CD14-positive monocyte (primary cell): ENCODE results near the gene RNF181. TPM values are rescaled to one million over a fixed set of nuclear protein-coding genes. Genes with fewer than 3 reads are reported as not detected.
A peak's percentile ranks its signal among the peaks of the same experiment; 100 is the strongest.
"Not testable (repeated sequence)": the region's sequence is repeated elsewhere in the genome, so short reads cannot be mapped to it uniquely, and the experiment has no call there.

Experiments used
- DNase-seq, 3 donors: peaks; one replicate each; pipeline ENCODE4 v3.0.0-alpha.2; 2011 to 2022
- H2AFZ ChIP-seq: 2 replicates; pipeline ENCODE4 v1.6.0; 2012; ENCODE audit warnings: mild to moderate bottlenecking, low read depth, low read length, inconsistent platforms; ENCODE audit not compliant: insufficient read depth, poor library complexity, severe bottlenecking
- H3K27ac ChIP-seq, 2 donors: 1 replicate in 1 of 2; 2 replicates in 1 of 2; pipeline ENCODE4 v1.5.1; 2012 to 2013; ENCODE audit warnings: low read length in 2 of 2, control low read depth in 1 of 2, inconsistent platforms in 1 of 2, low read depth in 1 of 2, mild to moderate bottlenecking in 1 of 2
- H3K27me3 ChIP-seq, 2 donors: one replicate each; pipeline versions ENCODE4 v1.6.0 to v1.6.1; 2011 to 2013; ENCODE audit warnings: low read length in 2 of 2; ENCODE audit not compliant: control insufficient read depth in 2 of 2, insufficient read depth in 2 of 2
- H3K36me3 ChIP-seq, 2 donors: replicated peaks in 1 of 2; 1 replicate in 1 of 2; 2 replicates in 1 of 2; pipeline versions ENCODE4 v1.5.1 to v1.6.1; 2012 to 2013; ENCODE audit warnings: low read length in 2 of 2, control low read depth in 1 of 2, inconsistent platforms in 1 of 2, mild to moderate bottlenecking in 1 of 2; ENCODE audit not compliant: insufficient read depth in 2 of 2, control insufficient read depth in 1 of 2
- H3K4me1 ChIP-seq, 2 donors: 1 replicate in 1 of 2; 2 replicates in 1 of 2; pipeline versions ENCODE4 v1.5.1 to v1.6.1; 2012 to 2013; ENCODE audit warnings: low read length in 2 of 2, control low read depth in 1 of 2, inconsistent platforms in 1 of 2, mild to moderate bottlenecking in 1 of 2, moderate library complexity in 1 of 2; ENCODE audit not compliant: insufficient read depth in 2 of 2, control insufficient read depth in 1 of 2
- H3K4me2 ChIP-seq: replicated peaks from 2 replicates; pipeline ENCODE3; 2012; ENCODE audit warnings: low read length, moderate library complexity, mild to moderate bottlenecking; ENCODE audit not compliant: poor library complexity, severe bottlenecking; ENCODE audit errors: extremely low read depth
- H3K4me3 ChIP-seq, 3 experiments: fragments of 200-600 bp in 1 of 3; sonication (generic) in 1 of 3; replicated peaks in 1 of 3; 1 replicate in 2 of 3; 2 replicates in 1 of 3; pipeline ENCODE4 v1.5.1; 2011 to 2013; ENCODE audit warnings: low read length in 3 of 3, mild to moderate bottlenecking in 3 of 3, control low read depth in 2 of 3, low read depth in 2 of 3, inconsistent platforms in 1 of 3, moderate library complexity in 1 of 3
- H3K79me2 ChIP-seq: 2 replicates; pipeline ENCODE4 v1.6.0; 2012; ENCODE audit warnings: mild to moderate bottlenecking, control low read depth, inconsistent platforms, low read length, moderate library complexity; ENCODE audit not compliant: insufficient read depth
- H3K9ac ChIP-seq: 2 replicates; pipeline ENCODE4 v1.6.0; 2017; ENCODE audit warnings: low read length, mild to moderate bottlenecking; ENCODE audit not compliant: insufficient read depth, poor library complexity, severe bottlenecking
- H3K9me3 ChIP-seq, 2 donors: replicated peaks in 1 of 2; 1 replicate in 1 of 2; 2 replicates in 1 of 2; pipeline versions ENCODE4 v1.5.1 to v1.6.1; 2012 to 2013; ENCODE audit warnings: low read length in 2 of 2, control low read depth in 1 of 2; ENCODE audit not compliant: control insufficient read depth in 1 of 2, insufficient read depth in 1 of 2
- H4K20me1 ChIP-seq: 2 replicates; pipeline ENCODE4 v1.6.0; 2012; ENCODE audit warnings: mild to moderate bottlenecking, low read length, control low read depth, moderate library complexity; ENCODE audit not compliant: insufficient read depth
- H3K27ac Mint-ChIP-seq, 7 donors: one replicate each; pipeline ENCODE4 v1.8.0; 2020; ENCODE audit warnings: mild to moderate bottlenecking in 7 of 7, mixed read lengths in 7 of 7, moderate library complexity in 6 of 7, inconsistent platforms in 2 of 7
- H3K27me3 Mint-ChIP-seq, 3 donors: one replicate each; pipeline ENCODE4 v1.8.0; 2021 to 2022; ENCODE audit warnings: low read depth in 3 of 3, mild to moderate bottlenecking in 3 of 3, mixed read lengths in 3 of 3, moderate library complexity in 3 of 3, inconsistent platforms in 1 of 3
- H3K36me3 Mint-ChIP-seq, 2 donors: one replicate each; pipeline ENCODE4 v1.8.0; 2020; ENCODE audit warnings: mixed read lengths in 2 of 2, inconsistent platforms in 1 of 2, mild to moderate bottlenecking in 1 of 2
- H3K4me1 Mint-ChIP-seq: one replicate; pipeline ENCODE4 v1.8.0; 2020; ENCODE audit warnings: mild to moderate bottlenecking, mixed read lengths
- H3K4me3 Mint-ChIP-seq, 2 donors: one replicate each; pipeline ENCODE4 v1.8.0; 2020; ENCODE audit warnings: mild to moderate bottlenecking in 2 of 2, mixed read lengths in 2 of 2, moderate library complexity in 1 of 2
- H3K9me3 Mint-ChIP-seq, 7 donors: one replicate each; pipeline ENCODE4 v1.8.0; 2020 to 2022; ENCODE audit warnings: mixed read lengths in 7 of 7, mild to moderate bottlenecking in 6 of 7, moderate library complexity in 6 of 7, inconsistent platforms in 2 of 7
- CTCF ChIP-seq: fragments of 200-600 bp; IDR thresholded peaks from one replicate; pipeline ENCODE4 v1.8.0; 2022; ENCODE audit warnings: antibody characterized with exemption, mild to moderate bottlenecking
- WGBS: methylation state at CpG from one replicate; pipeline ENCODE4 v1.1.5; 2013; ENCODE audit warnings: missing lambda C conversion rate; ENCODE audit not compliant: insufficient coverage; 5-methylcytosine and 5-hydroxymethylcytosine counted together
- intact Hi-C, 2 donors: fragments of 100-400 bp; cut with micrococcal nuclease; formaldehyde crosslinking; loops; one replicate each; pipeline versions ENCODE4 v1.15.0 to v1.15.1; 2023
- polyA plus RNA-seq, 3 donors: library from polyadenylated mRNA; depleted of rRNA in 1 of 3; unstranded in 2 of 3; stranded (reverse) in 1 of 3; fragments of 300-500 nt in 2 of 3; fragments of >200 nt in 1 of 3; fragmentation: Illumina TruSeq in 2 of 3; gene quantifications; 1 replicate in 2 of 3; 2 replicates in 1 of 3; pipeline ENCODE4 v1.2.3, GENCODE V29; 2012 to 2021

RNF181 gene
- polyA plus RNA-seq, 3 donors = 254 to 475 (median 382) TPM

GRCh38 chr2:85557130-85557529 is 38.4 kb upstream of the RNF181 start:
- Histone ChIP-seq H3K4me3 (no peak overlapping the region), H2AFZ (no peak overlapping the region), H3K9ac (no peak overlapping the region), H3K79me2 (peaks cover 55% of the 10 kb centered on the region), H3K27me3 (no peaks in the 10 kb centered on the region), H3K4me1 (peaks cover 16 to 21% of the 10 kb centered on the region in 2 donors), H3K36me3 (peaks cover 43 to 66% of the 10 kb centered on the region in 2 donors), H3K9me3 (no peaks in the 10 kb centered on the region), H3K4me2 (no peak overlapping the region), H3K27ac (no peak overlapping the region), H4K20me1 (no peaks in the 10 kb centered on the region)
- peaks cover 26% of the 10 kb centered on the region for H3K4me1 Mint-ChIP-seq
- peaks cover 54 to 69% of the 10 kb centered on the region in 2 donors for H3K36me3 Mint-ChIP-seq
- no peak for DNase-seq
- peaks cover 0 to 2% (median 0%) of the 10 kb centered on the region in 7 donors for H3K9me3 Mint-ChIP-seq
- no peak overlapping the region for H3K27ac Mint-ChIP-seq
- H3K4me3 Mint-ChIP-seq = no peak overlapping the region
- no peak for TF ChIP-seq CTCF
- WGBS = 86% methylated on average over 2 of the region's 5 CpGs
- intact Hi-C loops = no loop called here
- H3K27me3 Mint-ChIP-seq = no peaks in the 10 kb centered on the region

- H3K27ac Mint-ChIP-seq = peak overlapping the region in 3 of 7 donors; percentile 36 to 72 (median 49)
Measured at GRCh38 chr2:85558160-85558559, 37.4 kb upstream of the RNF181 start.

GRCh38 chr2:85560403-85560726 is 35.2 kb upstream of the RNF181 start:
- not testable (repeated sequence) for H3K9me3 ChIP-seq, DNase-seq, H3K27me3 ChIP-seq, H4K20me1 ChIP-seq, H3K27me3 Mint-ChIP-seq, H3K9me3 Mint-ChIP-seq
- Mint-ChIP-seq H3K4me3 (peak overlapping the region; percentile 94 to 98), H3K36me3 (peaks cover 26 to 37% of the 10 kb centered on the region in 2 donors), H3K4me1 (peaks cover 45% of the 10 kb centered on the region), H3K27ac (peak overlapping the region in 4 of 7 donors; percentile 70 to 97 (median 94))
- Histone ChIP-seq H3K4me2 (peak overlapping the region; percentile 93), H3K79me2 (peaks cover 55% of the 10 kb centered on the region), H3K36me3 (peaks cover 17 to 34% of the 10 kb centered on the region in 2 donors), H3K27ac (peak overlapping the region in 1 of 2 donors; percentile 94), H3K4me1 (peaks cover 44 to 48% of the 10 kb centered on the region in 2 donors), H2AFZ (peak overlapping the region; percentile 97), H3K4me3 (peak overlapping the region in 2 of 3 experiments; percentile 66 to 99), H3K9ac (peak overlapping the region; percentile 80)
- intact Hi-C loops = loop anchor here in 1 of 2 donors (5.0 kb wide), 1 partner anchor 42 kb away; the partner anchor contains the start of gene TMEM150A
- WGBS = 90% methylated on average over 11 of the region's 12 CpGs

More at GRCh38 chr2:85558160-85558559, 37.4 kb upstream of the RNF181 start:
- no peaks in the 10 kb centered on the region for H3K27me3 Mint-ChIP-seq
- no peak overlapping the region for H3K27ac ChIP-seq
- DNase-seq = no peak
- H2AFZ ChIP-seq = no peak overlapping the region
- H3K36me3 Mint-ChIP-seq = peaks cover 44 to 59% of the 10 kb centered on the region in 2 donors
- H3K9me3 ChIP-seq = no peaks in the 10 kb centered on the region
- peaks cover 55% of the 10 kb centered on the region for H3K79me2 ChIP-seq
- peaks cover 0 to 4% (median 0%) of the 10 kb centered on the region in 7 donors for H3K9me3 Mint-ChIP-seq
- no peaks in the 10 kb centered on the region for H3K27me3 ChIP-seq
- intact Hi-C loops = no loop called here
- H3K4me3 ChIP-seq = no peak overlapping the region
- H3K9ac ChIP-seq = no peak overlapping the region
- peaks cover 28% of the 10 kb centered on the region for H3K4me1 Mint-ChIP-seq
- peaks cover 35 to 56% of the 10 kb centered on the region in 2 donors for H3K36me3 ChIP-seq
- no peak overlapping the region for H3K4me3 Mint-ChIP-seq
- H3K4me1 ChIP-seq = peaks cover 24 to 29% of the 10 kb centered on the region in 2 donors
- whole genome bisulfite sequencing = no CpG with 5 or more reads among the region's 1 CpG
- TF ChIP-seq CTCF = no peak
- no peaks in the 10 kb centered on the region for H4K20me1 ChIP-seq
- no peak overlapping the region for H3K4me2 ChIP-seq
